Neural progenitor cell (in vitro differentiated cells): ENCODE measurements around the gene INAFM1.

Experiments used
- EZH2 ChIP-seq: fragments of 200-600 bp; sonication (generic); IDR thresholded peaks from 2 replicates; pipeline ENCODE4 v1.6.1; 2017; ENCODE audit warnings: antibody characterized with exemption, mild to moderate bottlenecking, moderate library complexity
- EZH2phosphoT487 ChIP-seq: fragments of 200-600 bp; sonication (generic); IDR thresholded peaks from 2 replicates; pipeline ENCODE4 v1.6.1; 2017; ENCODE audit warnings: antibody characterized with exemption
- TF ChIP-seq, protein P1 (sequence below): fragments of 200-600 bp; sonication (generic); IDR thresholded peaks from 2 replicates; pipeline ENCODE4 v1.5.1; 2017; ENCODE audit warnings: antibody characterized with exemption, mild to moderate bottlenecking

DNA sequence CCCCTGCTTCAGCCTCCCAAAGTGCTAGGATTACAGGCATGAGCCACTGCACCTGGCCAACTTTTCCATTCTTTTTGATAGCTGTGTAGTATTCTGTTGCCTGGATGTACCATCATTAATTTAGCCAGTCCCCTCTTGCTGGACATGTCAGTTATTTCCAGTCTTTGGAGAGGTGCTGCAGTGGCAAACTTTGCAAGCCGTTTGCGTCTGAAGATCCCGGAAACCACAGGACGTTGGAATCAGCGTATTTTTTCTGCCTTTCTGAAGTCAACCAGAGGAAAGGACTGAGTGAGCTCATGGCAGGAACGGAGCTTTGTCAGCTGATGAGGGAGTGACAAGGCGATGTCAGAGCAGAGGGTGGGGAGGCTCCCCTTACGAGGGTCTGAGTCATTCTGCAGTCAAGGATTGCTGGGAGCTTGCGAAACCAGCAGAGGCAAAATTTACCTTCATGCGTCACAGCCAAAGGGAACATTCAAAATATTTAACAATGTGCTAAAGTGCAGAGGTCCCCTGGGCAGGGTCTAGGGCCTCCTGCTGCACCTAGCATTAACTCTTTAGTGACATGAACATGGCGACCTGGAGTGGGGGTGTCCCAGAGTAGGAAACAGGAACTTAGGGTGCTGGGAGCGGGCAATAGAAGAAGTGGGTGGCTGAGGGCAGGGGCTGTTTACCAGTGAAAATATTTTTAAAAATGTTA lies 40.6 kb downstream of the INAFM1 start:
- TF ChIP-seq, protein P1, sequence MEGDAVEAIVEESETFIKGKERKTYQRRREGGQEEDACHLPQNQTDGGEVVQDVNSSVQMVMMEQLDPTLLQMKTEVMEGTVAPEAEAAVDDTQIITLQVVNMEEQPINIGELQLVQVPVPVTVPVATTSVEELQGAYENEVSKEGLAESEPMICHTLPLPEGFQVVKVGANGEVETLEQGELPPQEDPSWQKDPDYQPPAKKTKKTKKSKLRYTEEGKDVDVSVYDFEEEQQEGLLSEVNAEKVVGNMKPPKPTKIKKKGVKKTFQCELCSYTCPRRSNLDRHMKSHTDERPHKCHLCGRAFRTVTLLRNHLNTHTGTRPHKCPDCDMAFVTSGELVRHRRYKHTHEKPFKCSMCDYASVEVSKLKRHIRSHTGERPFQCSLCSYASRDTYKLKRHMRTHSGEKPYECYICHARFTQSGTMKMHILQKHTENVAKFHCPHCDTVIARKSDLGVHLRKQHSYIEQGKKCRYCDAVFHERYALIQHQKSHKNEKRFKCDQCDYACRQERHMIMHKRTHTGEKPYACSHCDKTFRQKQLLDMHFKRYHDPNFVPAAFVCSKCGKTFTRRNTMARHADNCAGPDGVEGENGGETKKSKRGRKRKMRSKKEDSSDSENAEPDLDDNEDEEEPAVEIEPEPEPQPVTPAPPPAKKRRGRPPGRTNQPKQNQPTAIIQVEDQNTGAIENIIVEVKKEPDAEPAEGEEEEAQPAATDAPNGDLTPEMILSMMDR, result no peak
- TF ChIP-seq EZH2phosphoT487 (no peak), EZH2 (no peak)
